ENCODE results near the gene CEACAM16.
"Not testable (repeated sequence)": the region's sequence is repeated elsewhere in the genome, so short reads cannot be mapped to it uniquely, and the experiment has no call there.

Gene CEACAM16

DNA sequence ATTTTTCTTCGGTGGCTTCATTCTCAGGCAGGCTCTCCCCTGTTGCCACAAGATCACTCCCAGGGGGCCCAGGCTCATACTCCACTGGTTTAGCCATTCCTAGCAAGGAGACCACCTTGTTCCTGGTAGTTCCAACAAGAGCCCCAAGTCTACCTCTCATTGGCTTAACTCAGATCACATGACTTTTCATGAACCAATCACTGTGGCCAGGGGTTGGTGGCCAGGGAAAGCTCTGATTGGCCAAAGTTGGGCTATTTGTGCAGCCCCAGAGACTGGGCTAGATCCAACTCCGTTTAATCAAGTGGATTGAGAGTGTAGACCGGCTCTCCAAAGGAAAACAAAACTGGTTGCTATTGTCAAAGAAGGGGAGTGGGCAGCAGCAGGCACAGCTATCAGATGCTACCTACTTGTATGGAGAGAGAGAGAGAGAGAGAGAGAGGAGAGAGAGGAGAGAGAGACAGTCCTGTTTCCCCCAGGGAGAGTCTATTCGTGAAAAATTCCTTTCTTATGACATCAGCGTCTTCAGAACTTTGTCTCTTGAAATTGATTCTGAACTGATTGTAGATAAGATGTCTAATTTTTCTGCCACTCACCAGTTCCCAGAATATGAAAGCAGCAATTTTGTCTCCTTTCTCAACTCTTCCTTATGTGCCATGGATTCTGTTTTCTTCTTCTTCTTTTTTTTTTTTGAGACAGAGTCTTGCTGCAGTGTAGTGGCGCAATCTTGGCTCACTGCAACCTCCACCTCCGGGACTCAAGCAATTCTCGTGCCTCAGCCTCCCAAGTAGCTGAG is 21.7 kb upstream of the CEACAM16 start:
- no peak for DNase-seq

DNA sequence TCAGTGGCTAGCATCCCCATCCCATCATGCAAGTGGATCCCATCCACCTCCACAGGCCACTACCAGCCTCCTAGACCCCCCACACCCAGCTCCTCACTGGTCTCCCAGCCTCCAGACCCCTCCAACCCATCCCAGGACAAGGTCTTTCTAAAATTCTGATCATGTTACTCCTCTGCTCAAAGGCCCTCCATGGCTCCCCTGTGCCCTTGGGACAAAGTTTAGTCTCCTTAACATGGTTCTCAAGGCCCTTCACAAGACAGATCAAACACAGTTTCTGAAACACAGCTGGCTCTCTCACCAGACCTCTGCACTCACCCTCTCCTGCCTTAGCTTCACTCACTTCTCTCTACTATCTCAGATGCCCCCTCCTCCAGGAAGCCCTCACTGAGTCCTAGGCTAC is 18.4 kb upstream of the CEACAM16 start:
- DNase-seq: no peak

DNA sequence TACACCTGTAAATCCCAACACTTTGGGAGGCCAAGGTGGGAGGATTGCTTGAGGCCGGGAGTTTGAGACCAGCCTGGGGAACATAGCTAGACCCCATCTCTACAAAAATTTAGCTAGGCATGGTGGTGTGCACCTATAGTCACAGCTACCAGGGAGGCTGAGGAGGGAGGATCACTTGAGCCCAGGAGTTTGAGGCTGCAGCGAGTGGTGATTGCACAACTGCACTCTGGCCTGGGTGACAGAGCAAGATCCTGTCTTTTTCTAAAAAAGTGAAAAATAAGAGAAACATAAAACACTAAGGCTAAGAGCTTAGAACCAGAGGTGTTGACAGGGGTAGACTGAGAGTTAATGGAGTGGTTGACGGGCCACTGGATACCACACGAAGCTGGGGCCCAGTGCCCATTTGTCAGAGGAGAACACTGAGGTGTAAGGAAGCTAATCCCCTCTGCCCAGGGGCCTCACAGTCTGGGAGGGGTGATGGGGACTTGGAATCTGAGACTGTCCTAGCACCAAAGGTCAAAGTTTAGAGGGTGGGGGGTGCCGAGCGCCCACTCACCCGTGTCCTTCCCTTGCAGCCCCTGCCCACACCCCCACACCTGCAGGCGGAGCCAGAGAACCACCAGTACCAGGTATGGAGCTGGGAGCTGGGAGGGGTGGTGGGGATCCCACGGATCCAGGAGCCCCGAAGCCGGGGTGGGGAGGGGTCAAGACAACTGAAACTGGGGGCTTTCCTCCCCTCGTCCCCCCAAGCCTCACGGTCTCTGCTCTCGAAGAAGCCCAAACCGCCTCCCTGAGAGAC is 16.8 kb upstream of the CEACAM16 start:
- DNase-seq: no peak

DNA sequence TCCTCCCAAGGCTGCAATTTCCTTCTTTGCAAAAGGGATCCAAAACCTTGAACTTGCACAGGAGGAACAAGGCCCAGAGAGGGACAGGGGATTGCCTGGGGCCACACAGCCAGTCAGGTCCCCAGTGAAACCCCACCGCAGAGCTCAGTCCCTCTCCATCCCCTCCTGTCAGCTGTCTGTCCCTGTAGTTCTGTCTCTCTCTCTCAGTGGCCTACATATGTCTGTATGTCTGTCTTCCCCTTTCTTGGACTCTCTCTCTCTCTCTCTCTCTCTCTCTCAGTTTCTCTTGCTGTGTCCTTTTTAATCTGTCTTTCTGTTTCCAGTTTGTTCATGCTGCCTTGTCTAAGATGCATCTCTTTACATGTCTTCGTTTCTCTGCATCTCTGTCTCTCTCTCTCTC is 16.1 kb upstream of the CEACAM16 start:
- no peak for DNase-seq

DNA sequence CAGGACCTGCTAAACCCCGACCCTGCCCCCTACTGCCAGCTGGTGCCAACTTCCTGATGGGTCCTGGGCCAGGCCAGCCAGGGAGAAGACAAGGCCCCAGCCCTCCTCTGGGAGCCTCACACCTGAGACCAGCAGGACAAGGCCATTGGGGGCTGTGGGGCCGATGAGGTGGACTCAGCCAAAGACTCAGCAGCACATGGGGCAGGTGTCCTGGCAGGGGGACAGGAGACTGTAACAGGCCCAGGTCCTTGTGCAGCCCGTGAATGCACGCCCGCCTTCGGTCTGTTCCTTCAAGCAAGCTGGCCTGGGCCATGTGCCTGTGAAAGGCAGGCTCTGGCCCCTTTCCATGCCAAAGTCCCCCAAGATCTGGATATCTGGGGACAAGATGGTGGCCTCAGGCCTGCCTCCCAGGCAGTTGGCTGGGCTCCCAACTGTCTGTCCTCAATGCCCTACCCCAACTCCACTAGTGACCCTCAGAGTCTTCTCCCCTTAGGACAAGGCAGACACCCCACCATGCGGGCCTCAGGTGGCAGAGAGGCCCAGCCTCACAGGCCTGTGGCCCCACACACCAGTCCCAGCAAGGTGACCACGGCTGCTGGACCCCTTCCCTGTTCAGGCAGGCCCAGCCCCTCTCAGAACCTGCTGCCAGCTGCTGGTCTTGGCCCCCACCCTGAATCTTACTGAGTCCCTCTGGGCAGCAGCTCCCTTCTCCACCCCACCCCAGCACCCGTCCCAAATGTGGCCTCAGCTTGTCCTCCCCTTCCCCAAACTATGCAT is 15.3 kb upstream of the CEACAM16 start:
- DNase-seq: no peak

DNA sequence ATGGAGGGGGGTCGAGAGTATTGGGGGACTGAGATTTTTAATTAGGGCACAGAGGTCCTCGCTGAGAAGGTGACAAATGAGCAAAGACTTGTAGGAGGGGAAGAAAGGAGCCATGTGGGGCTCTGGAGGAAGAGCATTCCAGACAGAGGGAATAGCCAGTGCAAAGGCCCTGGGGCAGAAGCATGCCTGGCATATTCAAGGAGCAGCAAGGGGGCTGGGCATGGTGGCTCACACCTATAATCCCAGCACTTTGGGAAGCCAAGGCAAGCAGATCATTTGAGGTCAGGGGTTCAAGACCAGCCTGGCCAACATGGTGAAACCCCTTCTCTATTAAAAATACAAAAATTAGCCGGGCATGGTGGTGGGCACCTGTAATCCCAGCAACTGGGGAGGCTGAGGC is 14.6 kb upstream of the CEACAM16 start:
- not testable (repeated sequence) for DNase-seq

DNA sequence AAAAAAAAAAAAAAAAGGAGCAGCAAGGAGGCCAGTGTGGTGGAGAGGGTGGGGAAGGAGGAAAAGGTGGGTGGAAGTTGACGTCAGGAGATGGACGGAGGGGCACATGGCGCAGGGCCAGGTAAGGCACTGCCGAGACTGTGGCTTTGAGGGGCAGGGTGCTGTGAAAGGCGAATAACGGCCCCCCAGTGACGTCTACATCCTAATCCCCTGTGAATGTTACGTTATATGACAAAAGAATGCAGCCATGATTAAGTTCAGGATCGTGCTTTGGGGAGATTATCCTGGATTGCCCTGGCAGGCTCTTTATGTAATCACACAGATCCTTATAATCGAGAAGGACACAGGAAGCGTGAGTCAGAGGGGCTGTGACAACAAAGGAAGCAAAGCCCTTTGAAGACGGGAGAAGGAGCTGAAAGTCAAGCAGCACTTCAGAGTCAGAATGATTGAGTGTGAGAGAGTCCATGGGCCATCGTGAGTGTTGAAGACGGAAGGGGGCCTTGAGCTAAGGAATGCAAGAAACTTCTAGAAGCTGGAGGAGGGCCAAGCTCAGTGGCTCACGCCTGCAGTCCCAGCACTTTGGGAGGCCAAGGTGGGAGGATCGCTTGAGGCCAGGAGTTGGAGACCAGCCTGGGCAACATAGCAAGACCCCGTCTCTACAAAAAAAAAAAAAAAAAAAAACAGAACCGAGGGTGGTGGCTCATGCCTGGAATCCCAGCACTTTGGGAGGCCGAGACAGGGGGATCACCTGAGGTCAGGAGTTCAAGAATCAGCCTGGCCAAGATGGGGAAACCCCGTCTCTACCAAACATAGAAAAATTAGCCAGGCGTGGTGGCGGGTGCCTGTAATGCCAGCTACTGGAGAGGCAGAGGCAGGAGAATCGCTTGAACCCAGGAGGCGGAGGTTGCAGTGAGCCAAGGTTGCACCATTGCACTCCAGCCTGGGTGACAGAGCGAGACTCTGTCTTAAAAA is 13.8 kb upstream of the CEACAM16 start:
- no peak for DNase-seq

DNA sequence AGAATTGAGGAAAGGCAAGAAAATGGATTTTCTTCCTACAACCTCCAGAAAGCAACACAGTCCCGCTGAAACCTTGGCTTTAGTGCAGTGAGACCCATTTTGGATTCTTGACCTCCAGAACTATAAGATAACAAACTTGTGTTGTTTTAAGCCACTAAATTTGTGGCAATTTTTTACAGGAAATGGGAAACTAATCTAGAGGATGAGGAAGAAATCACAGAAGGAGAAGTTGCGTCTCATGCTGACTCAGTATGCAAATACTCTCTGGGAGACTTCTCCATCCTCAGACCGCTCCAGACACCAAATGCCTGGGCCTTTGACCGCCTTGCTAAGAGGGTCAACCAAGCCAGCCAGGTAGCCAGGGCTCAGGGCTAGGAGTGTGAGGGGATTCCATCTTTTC is 13.1 kb upstream of the CEACAM16 start:
- no peak for DNase-seq

DNA sequence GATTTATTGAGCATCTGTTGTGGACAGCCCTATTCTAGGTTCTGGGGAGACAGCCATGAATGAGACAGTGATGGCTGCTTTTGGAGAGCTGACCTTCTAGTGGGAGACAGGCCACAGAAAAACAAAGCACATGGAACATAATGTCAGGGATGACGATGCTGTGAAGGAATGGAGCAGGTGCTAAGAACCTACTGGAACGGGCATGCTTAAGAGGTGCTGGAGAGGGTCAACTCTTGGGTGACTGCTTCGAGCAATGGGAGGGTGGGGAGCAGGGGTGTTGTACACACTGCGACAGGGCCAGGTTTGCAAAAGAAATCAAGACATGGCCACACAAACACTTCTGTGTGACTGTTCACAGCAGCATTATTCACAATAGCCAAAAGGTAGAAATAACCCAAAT is 12.1 kb upstream of the CEACAM16 start:
- no peak for DNase-seq

DNA sequence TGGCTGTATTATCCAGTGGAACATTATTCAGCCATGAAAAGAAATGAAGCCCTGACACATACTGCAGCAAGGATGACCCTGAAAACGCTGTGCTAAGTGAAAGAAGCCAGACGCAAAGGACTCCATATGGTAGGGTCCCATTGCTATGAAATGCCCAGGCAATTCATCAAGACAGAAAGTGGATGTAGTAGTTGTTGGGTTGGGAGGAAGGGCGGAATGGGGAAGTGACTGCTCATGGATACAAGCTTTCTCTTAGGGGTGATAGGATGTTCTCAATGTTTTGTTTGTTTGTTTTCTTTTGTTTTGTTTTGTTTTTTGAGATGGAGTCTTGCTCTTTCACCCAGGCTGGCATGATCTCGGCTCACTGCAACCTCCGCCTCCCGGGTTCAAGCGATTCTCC is 11.1 kb upstream of the CEACAM16 start:
- no peak for DNase-seq

DNA sequence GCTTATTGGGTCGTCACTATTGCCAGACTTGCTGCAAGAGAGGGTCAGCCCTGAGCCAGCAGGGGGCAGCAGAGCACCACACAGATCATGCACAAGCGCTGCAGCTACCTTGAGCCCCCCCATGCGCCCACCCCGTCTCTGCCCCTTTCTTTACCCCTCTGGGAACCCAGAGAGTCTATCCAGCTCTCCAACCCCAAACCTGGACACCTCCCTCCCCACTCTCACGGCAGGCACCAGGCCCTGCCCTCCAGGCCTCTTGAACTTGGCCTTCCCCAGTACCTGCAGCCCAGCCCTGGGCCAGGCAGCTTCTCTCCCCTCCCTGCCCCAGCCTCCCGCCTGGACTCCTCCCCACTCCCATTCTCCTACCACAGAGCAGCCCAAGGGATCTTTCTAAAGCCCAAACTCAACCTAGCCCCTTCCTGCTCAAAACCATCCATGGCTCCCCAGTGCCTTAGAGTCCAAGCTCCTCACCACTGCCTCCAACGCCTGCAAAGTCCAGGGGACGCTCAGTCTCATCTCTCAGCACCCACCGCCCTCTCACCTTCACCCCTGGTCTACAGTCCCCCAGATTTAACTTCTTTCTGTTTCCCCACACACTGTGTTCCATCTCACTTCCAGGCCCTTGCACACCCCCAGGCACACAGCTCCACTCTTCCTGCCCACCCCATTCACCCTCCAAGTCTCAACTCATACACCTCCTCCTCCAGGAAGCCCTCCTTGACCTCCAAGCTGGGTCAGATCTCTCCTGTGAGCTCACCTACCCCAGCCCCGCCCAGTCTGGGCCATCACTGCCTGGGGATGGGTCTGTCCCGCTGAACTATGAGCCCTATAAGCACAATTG is 9.4 kb upstream of the CEACAM16 start:
- DNase-seq: no peak

DNA sequence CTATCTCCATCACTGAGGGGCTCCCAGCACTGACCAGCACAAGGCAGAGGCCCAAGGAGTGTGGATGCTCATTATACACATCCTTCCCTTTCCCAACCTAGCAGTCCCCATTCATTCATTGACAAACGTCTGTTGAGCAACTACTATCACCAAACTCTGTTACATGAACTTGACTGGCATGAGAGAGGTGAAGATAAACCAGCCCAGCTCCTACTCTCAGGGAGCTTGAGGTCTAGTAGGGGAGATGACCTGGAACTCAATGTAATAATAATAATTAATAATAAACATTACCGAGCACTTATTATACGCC is 8.9 kb upstream of the CEACAM16 start:
- DNase-seq: no peak

DNA sequence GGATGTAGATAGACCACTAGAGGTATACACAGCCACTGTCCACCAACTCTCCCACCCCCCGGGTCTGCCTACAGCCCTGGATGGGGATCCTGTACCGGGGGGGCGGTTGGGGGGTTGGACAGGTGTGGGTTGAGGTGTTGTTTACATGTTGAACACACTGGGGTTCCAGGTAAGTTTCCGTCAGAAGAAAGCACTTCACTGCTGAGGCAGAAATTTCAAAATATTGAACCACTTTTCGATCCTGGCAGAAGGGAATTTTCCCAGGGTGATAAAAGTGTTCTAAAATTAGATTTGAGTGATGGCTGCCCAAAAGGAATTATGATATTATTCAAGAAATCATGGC is 6.6 kb upstream of the CEACAM16 start:
- no peak for DNase-seq

DNA sequence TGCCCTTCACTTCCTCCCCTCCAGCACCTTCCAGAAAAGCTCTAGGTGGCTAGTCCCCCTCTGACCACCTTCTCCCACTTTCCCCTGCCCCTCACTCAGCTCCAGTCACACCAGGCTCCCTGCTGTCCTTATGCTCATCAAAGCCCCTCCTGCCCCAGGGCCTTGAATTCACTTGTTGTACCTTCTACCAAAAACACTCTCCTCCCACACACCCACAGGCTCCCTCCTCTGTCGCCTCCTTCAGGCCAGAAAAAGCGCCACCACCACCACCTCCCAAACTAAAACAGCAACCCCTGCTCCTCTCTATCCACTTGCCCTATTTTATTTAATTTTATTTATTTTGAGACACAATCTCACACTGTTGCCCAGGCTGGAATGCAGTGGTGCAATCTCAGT is 4.8 kb upstream of the CEACAM16 start:
- DNase-seq: no peak

DNA sequence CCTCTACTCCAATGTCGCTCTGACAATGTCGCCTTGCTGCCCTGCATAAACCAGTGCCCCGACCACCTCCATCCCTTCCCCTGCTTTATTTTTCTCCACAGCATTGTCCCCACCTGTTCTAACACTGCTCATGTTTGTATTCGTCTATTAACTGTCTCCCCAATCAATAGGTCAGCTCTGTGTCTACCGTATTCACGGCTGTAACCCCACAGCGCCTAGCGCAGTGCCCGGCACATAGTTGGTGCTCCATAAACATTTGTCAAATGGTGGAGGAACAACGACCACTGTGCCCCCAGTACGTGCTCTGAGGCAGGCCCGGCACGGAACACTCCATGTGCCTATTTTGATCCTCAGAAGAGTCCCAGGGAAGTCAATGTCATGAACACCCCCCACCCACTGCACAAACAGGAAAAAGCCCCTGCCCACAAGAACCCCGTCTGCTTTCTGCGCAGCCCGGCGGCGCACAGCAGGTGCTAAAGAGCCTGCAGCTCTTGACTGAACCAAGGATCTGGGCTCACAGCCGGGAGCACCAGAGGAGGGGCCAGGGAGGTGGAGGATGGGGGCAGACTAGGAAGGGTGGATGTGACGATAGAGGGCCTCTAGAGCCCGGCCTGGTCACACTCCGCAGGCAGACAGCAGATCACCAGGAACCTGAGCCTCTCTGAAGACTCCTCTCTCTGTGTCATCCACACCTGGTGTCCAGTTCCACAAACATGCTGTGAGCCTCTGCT is 1.8 kb upstream of the CEACAM16 start:
- DNase-seq: no peak

DNA sequence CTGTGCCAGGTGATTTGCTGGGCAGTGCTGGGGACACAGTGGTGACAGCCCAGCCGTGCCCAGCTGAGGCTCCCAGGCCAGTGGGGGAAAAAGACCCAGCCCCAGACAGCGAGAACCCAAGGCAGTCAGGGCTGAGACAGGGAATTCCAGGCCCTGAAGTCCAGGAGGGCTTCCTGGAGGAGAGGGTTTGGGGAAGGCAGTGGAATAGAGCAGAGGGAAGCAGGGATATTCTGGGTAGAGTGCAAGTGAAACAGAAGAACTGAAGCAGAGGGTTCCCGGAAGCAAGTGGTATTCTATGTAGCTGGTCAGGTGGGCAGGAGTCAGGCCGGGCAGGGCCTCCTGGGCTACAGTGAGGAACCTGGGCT is 1.3 kb upstream of the CEACAM16 start:
- no peak for DNase-seq

DNA sequence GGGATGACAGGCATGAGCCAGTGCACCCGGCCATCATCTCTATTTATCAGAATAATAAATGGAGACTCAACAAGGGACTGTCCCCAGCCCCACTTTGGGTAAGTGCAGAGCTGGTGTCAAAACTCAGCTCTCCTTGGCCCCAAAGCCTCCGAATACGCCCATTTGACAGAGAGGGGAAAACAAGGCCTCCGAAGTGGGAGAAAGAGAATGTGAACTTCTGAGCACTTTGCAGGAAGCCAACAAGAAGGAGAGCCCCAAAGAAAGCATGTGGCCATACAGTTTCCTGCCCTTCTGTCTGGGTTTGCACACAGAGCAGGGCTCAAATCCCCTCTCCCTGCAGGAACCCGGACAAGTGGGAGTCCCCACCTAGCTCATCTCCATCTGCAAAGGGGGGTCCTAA is 1.6 kb downstream of the CEACAM16 start:
- no peak for DNase-seq

DNA sequence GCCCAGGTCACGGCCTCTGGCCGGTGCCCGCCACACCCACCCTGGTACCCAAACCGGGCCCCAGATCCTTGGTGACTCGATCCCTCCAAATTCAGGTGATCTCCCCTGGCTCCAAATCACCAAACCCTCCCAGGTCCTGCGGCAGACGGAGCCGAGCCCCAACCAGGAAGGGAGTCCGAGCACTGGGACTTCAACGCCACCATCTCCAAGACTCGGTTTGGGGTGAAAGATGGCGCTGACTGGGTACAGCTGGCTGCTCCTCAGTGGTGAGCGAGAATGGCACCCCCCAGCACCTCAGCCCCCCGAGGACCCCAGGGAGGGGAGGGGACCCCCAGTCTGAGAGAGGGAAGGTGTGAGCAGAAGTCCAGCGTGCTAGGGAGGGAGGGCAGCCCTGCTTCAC is 2.3 kb downstream of the CEACAM16 start:
- no peak for DNase-seq

DNA sequence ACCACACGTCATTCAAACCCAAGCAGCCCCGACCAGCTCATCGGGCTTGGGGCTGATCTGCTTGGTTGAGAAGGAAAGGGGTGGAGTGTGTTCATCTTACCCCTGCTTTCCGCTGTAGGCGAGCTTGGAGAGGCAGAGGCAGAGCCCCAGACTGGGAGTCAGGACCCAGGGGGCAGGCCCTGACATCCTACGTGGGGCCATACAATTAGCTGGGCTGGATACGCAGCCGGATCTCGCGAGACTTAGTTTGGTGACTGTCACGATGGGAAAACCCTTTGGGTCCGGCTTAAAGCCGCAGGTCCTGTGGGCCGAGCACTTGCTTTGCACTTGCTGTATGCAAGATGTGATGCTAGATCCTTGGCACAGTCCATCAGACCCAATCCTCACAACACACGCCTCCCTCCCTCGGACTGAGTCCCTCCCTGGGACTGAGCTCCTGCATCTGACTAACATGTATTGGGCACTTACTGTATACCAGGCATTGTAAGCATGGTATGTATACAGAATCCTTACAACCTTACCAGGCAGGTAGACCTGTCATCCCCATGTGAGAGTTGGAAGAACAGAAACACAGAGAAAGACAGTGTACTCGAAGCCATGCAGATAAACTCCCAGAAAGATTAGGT is 3.7 kb downstream of the CEACAM16 start:
- no peak for DNase-seq

DNA sequence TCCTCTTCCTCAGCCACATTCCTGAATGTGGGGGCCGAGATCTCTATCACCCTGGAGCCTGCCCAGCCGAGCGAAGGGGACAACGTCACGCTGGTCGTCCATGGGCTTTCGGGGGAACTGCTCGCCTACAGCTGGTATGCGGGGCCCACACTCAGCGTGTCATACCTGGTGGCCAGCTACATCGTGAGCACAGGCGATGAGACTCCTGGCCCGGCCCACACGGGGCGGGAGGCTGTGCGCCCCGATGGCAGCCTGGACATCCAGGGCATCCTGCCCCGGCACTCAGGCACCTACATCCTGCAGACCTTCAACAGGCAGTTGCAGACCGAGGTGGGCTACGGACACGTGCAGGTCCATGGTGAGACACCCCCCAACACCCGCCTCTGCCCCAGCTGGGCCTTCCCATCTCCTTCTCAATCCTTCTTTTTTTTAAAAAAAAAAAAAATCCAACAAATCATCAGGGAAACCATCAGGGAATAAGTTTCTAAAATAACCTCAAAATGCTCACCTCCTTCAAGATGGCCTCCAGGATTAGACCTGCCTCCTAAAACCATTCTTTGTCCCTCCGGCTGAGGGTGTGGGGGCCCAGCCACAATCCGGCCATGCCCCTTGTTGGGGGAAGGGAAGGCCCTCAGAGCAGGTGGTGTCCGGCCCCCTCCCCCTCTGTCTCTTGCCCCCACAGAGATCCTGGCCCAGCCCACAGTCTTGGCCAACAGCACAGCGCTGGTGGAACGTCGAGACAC is 4.6 kb downstream of the CEACAM16 start:
- no peak for DNase-seq
